IMR-90 (cell line): ENCODE results near the gene AJAP1. TPM values are rescaled to one million over a fixed set of nuclear protein-coding genes. Genes with fewer than 3 reads are reported as not detected.

Source experiments
- ATAC-seq: fragments of 200-7000 bp; cut with Tn5 transposase; 2 replicates; pipeline ENCODE4 v1.9.1; 2020; ENCODE audit warnings: low read depth, mild to moderate bottlenecking, moderate library complexity
- BruUV-seq: library from RNA; stranded (reverse); fragments of 400-500 nt; replicated peaks from 2 replicates; lab custom pipeline; 2021; lab: Mats Ljungman, UMichigan
- CTCF ChIA-PET: fragments of 300-600 bp; formaldehyde crosslinking; extraction: SDS; loops from one replicate; lab custom pipeline; 2021; ENCODE audit warnings: antibody characterized with exemption; lab: Yijun Ruan, JAX
- POLR2A ChIA-PET: fragments of 300-600 bp; sonication (Branson Sonifier 250); formaldehyde crosslinking; loops from one replicate; lab custom pipeline; 2022; ENCODE audit warnings: antibody characterized with exemption; ENCODE audit not compliant: unreplicated experiment; lab: Charles Lee
- DNase-seq: peaks from one replicate; pipeline ENCODE4 v3.0.0; 2013
- H2AFZ ChIP-seq: replicated peaks from 2 replicates; pipeline ENCODE3; 2013; ENCODE audit warnings: low read length, mild to moderate bottlenecking; ENCODE audit not compliant: poor library complexity
- H2AK5ac ChIP-seq: 2 replicates; pipeline ENCODE4 v1.6.1; 2013; ENCODE audit warnings: low read depth, low read length, inconsistent platforms
- H2AK9ac ChIP-seq: replicated peaks from 2 replicates; pipeline ENCODE3; 2013; ENCODE audit warnings: mild to moderate bottlenecking, low read depth, low read length, moderate library complexity; ENCODE audit not compliant: poor library complexity
- H2BK120ac ChIP-seq: 2 replicates; pipeline ENCODE4 v1.6.1; 2013; ENCODE audit warnings: low read depth, low read length, inconsistent platforms
- H2BK15ac ChIP-seq: 3 replicates; pipeline ENCODE4 v1.6.1; 2013; ENCODE audit warnings: low read depth, low read length, inconsistent platforms
- H2BK20ac ChIP-seq: 2 replicates; pipeline ENCODE4 v1.6.1; 2013; ENCODE audit warnings: low read depth, mild to moderate bottlenecking, inconsistent platforms, low read length, moderate library complexity
- H2BK5ac ChIP-seq: 2 replicates; pipeline ENCODE4 v1.6.1; 2013; ENCODE audit warnings: mild to moderate bottlenecking, low read depth, low read length, inconsistent platforms; ENCODE audit not compliant: poor library complexity, severe bottlenecking
- H3K14ac ChIP-seq: replicated peaks from 2 replicates; pipeline ENCODE4 v1.6.1; 2013; ENCODE audit warnings: low read depth, low read length, inconsistent platforms
- H3K18ac ChIP-seq: 2 replicates; pipeline ENCODE4 v1.6.1; 2013; ENCODE audit warnings: low read depth, low read length, control low read depth
- H3K23ac ChIP-seq: 2 replicates; pipeline ENCODE4 v1.6.1; 2013; ENCODE audit warnings: low read depth, low read length, inconsistent platforms
- H3K27ac ChIP-seq: 2 replicates; pipeline ENCODE4 v1.5.1; 2013; ENCODE audit warnings: mild to moderate bottlenecking, control low read depth, low read length; ENCODE audit not compliant: insufficient read depth
- H3K27me3 ChIP-seq: 2 replicates; pipeline ENCODE4 v1.6.1; 2013; ENCODE audit warnings: low read length; ENCODE audit not compliant: control insufficient read depth, insufficient read depth
- H3K36me3 ChIP-seq: 2 replicates; pipeline ENCODE4 v1.6.1; 2013; ENCODE audit warnings: low read length, mixed read lengths; ENCODE audit not compliant: control insufficient read depth, insufficient read depth
- H3K4ac ChIP-seq: 2 replicates; pipeline ENCODE4 v1.6.1; 2013; ENCODE audit warnings: low read depth, low read length, inconsistent platforms
- H3K4me1 ChIP-seq: 2 replicates; pipeline ENCODE4 v1.6.1; 2013; ENCODE audit warnings: low read length, mixed read lengths; ENCODE audit not compliant: control insufficient read depth, insufficient read depth
- H3K4me2 ChIP-seq: 2 replicates; pipeline ENCODE4 v1.6.1; 2013; ENCODE audit warnings: low read depth, mild to moderate bottlenecking, control low read depth, low read length, moderate library complexity
- H3K4me3 ChIP-seq: 2 replicates; pipeline ENCODE4 v1.5.1; 2013; ENCODE audit warnings: low read depth, mild to moderate bottlenecking, control low read depth, low read length, moderate library complexity; ENCODE audit not compliant: insufficient read depth
- H3K56ac ChIP-seq: 2 replicates; pipeline ENCODE4 v1.6.1; 2013; ENCODE audit warnings: low read length, inconsistent platforms; ENCODE audit not compliant: insufficient read depth; ENCODE audit errors: extremely low read depth
- H3K79me1 ChIP-seq, 2 experiments: 2 replicates each; pipeline ENCODE4 v1.6.1; 2013; ENCODE audit warnings: low read length in 2 of 2, inconsistent platforms in 1 of 2, low read depth in 1 of 2
- H3K9ac ChIP-seq: 2 replicates; pipeline ENCODE4 v1.6.1; 2013; ENCODE audit warnings: low read depth, low read length, control low read depth
- H3K9me1 ChIP-seq: 2 replicates; pipeline ENCODE4 v1.6.1; 2013; ENCODE audit warnings: low read length, inconsistent platforms; ENCODE audit not compliant: insufficient read depth
- H3K9me3 ChIP-seq: 2 replicates; pipeline ENCODE4 v1.6.1; 2013; ENCODE audit warnings: low read length; ENCODE audit not compliant: control insufficient read depth, insufficient read depth
- H4K20me1 ChIP-seq: 2 replicates; pipeline ENCODE4 v1.6.1; 2013; ENCODE audit warnings: low read length, inconsistent platforms; ENCODE audit not compliant: insufficient read depth
- H4K5ac ChIP-seq: 2 replicates; pipeline ENCODE4 v1.6.1; 2013; ENCODE audit warnings: mild to moderate bottlenecking, low read depth, low read length, control low read depth
- H4K8ac ChIP-seq, 2 experiments: 2 replicates each; pipeline ENCODE4 v1.6.1; 2013; ENCODE audit warnings: low read depth in 2 of 2, low read length in 2 of 2, control low read depth in 1 of 2, inconsistent platforms in 1 of 2
- H4K91ac ChIP-seq: 2 replicates; pipeline ENCODE4 v1.6.1; 2013; ENCODE audit warnings: low read depth, low read length, inconsistent platforms; ENCODE audit not compliant: insufficient read depth
- BHLHE40 ChIP-seq: fragments of 150-350 bp; IDR thresholded peaks from 2 replicates; pipeline ENCODE4 v1.6.1; 2016; ENCODE audit warnings: mild to moderate bottlenecking, low read depth, low read length
- CEBPB ChIP-seq: IDR thresholded peaks from 2 replicates; pipeline ENCODE4 v1.6.1; 2012; ENCODE audit warnings: low read depth, low read length, improper control_type of control experiment
- CHD1 ChIP-seq: IDR thresholded peaks from 2 replicates; pipeline ENCODE4 v1.6.1; 2012; ENCODE audit warnings: low read depth, low read length, improper control_type of control experiment
- FOS ChIP-seq: fragments of 150-350 bp; IDR thresholded peaks from 2 replicates; pipeline ENCODE4 v1.6.1; 2016; ENCODE audit warnings: low read depth, low read length
- MAFK ChIP-seq: IDR thresholded peaks from 2 replicates; pipeline ENCODE4 v1.6.1; 2012; ENCODE audit warnings: low read depth, low read length, improper control_type of control experiment
- MAZ ChIP-seq: IDR thresholded peaks from 2 replicates; pipeline ENCODE4 v1.6.1; 2012; ENCODE audit warnings: low read depth, mild to moderate bottlenecking, low read length, improper control_type of control experiment, moderate library complexity, borderline replicate concordance
- MXI1 ChIP-seq: IDR thresholded peaks from 2 replicates; pipeline ENCODE4 v1.6.1; 2012; ENCODE audit warnings: low read depth, mild to moderate bottlenecking, low read length, moderate library complexity, borderline replicate concordance
- NFE2L2 ChIP-seq: fragments of 150-350 bp; IDR thresholded peaks from 2 replicates; pipeline ENCODE4 v1.6.1; 2016; ENCODE audit warnings: low read depth, mild to moderate bottlenecking, low read length
- POLR2A ChIP-seq: IDR thresholded peaks from 2 replicates; pipeline ENCODE4 v1.6.1; 2012; ENCODE audit warnings: mild to moderate bottlenecking, low read depth, low read length
- RAD21 ChIP-seq: IDR thresholded peaks from 2 replicates; pipeline ENCODE4 v1.6.1; 2012; ENCODE audit warnings: low read length, improper control_type of control experiment
- RCOR1 ChIP-seq: IDR thresholded peaks from 2 replicates; pipeline ENCODE4 v1.6.1; 2012; ENCODE audit warnings: mild to moderate bottlenecking, low read length, improper control_type of control experiment; ENCODE audit not compliant: insufficient replicate concordance
- RFX5 ChIP-seq: IDR thresholded peaks from 2 replicates; pipeline ENCODE4 v1.8.0; 2012; ENCODE audit warnings: low read depth, mild to moderate bottlenecking, low read length, moderate library complexity
- SMC3 ChIP-seq: fragments of 150-350 bp; IDR thresholded peaks from 2 replicates; pipeline ENCODE4 v1.6.1; 2016; ENCODE audit warnings: low read depth, mild to moderate bottlenecking, antibody characterized with exemption, low read length, moderate library complexity
- WGBS, 2 experiments: methylation state at CpG; one replicate each; pipeline versions ENCODE4 v1.1.5 to v1.1.7; 2013; ENCODE audit warnings: missing lambda C conversion rate in 2 of 2; ENCODE audit not compliant: insufficient read length in 1 of 2; ENCODE audit errors: extremely low coverage in 2 of 2; 5-methylcytosine and 5-hydroxymethylcytosine counted together
- dilution Hi-C: fragments of 300-500 bp; cut with HindIII; formaldehyde crosslinking; loops from one replicate; pipeline ENCODE4 v1.14.3; 2018; ENCODE audit warnings: low sequenced_read_pairs; ENCODE audit not compliant: unreplicated experiment
- in situ Hi-C: fragments of 300-500 bp; cut with MboI; formaldehyde crosslinking; loops from 3 replicates; pipeline ENCODE4 v1.14.3; 2019; ENCODE audit warnings: low sequenced_read_pairs, inconsistent platforms, mixed read lengths
- intact Hi-C: fragments of 100-400 bp; cut with micrococcal nuclease; formaldehyde crosslinking; loops from 2 replicates; pipeline ENCODE4 v1.10.0; 2022
- polyA plus RNA-seq, 3 experiments: library from polyadenylated mRNA; depleted of rRNA; stranded (reverse); fragments of >200 nt; gene quantifications; 2 replicates each; pipeline ENCODE4 v1.2.3, GENCODE V29; 2012; ENCODE audit warnings: low replicate concordance in 1 of 3
- total RNA-seq: library from RNA; depleted of rRNA; stranded (reverse); fragments of >200 nt; gene quantifications from 2 replicates; pipeline ENCODE4 v1.2.3, GENCODE V29; 2012
- TF ChIP-seq, protein P1 (sequence below): conservative IDR thresholded peaks from 2 replicates; pipeline ENCODE4 v1.5.1; 2012; ENCODE audit warnings: mild to moderate bottlenecking, low read depth, low read length, improper control_type of control experiment
- TF ChIP-seq, protein P2 (sequence below): fragments of 150-350 bp; IDR thresholded peaks from 2 replicates; pipeline ENCODE4 v1.6.1; 2016; ENCODE audit warnings: low read depth, mild to moderate bottlenecking, low read length, moderate library complexity, borderline replicate concordance
- TF ChIP-seq, protein P3 (sequence below): fragments of 150-350 bp; IDR thresholded peaks from 2 replicates; pipeline ENCODE4 v1.6.1; 2017; ENCODE audit warnings: mild to moderate bottlenecking, antibody characterized with exemption, low read length, low read depth

The AJAP1 gene
- total and polyA plus RNA-seq, 2 of the 4 experiments (the other 2 are of a cell fraction) = under 0.01 to 0.02 TPM

DNA sequence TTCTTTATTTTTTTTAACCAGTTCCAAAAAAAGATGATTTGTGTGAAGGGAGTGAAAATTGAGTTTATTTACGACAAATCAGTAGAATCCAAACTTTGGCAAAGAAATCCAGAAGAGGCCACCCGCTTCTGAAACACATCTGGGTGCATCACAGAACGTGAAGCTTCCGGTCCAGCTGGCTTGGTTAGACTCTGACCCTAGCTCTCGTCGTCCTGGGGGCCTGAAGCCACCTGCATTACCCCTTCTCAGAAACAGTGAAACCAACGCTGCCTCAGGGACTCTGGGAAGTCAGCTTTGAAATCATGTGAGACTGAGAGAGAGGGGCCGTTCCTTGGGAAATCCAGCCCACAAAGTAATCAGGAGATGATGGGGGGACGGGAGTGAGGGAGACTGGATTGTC is 21.8 kb downstream of the AJAP1 start:
- Histone ChIP-seq H4K20me1 (no peaks in the 10 kb centered on the region), H3K9me1 (no peaks in the 10 kb centered on the region), H3K27ac (no peak overlapping the region), H2BK5ac (no peak overlapping the region), H2AK5ac (no peak overlapping the region), H3K14ac (no peak overlapping the region), H3K9ac (no peak overlapping the region), H3K4me2 (no peak overlapping the region), H3K23ac (no peak overlapping the region), H2BK120ac (no peak overlapping the region), H3K4ac (no peak overlapping the region), H3K4me3 (no peak overlapping the region), H4K5ac (no peak overlapping the region), H3K9me3 (peaks cover 31% of the 10 kb centered on the region), H2AK9ac (no peak overlapping the region), H4K8ac (no peak overlapping the region), H2BK15ac (no peak overlapping the region), H3K36me3 (no peaks in the 10 kb centered on the region), H3K4me1 (no peaks in the 10 kb centered on the region), H3K18ac (no peak overlapping the region), H3K56ac (no peak overlapping the region), H4K91ac (no peak overlapping the region), H2BK20ac (no peak overlapping the region), H3K79me1 (no peaks in the 10 kb centered on the region), H2AFZ (no peak overlapping the region), H3K27me3 (no peaks in the 10 kb centered on the region)
- dilution Hi-C loops = no loop called here
- DNase-seq (no peak), ATAC-seq (no peak)
- intact Hi-C loops = no loop called here
- ChIA-PET POLR2A (no interaction called here), CTCF (no interaction called here)
- no peak for TF ChIP-seq RFX5
- no peak for TF ChIP-seq POLR2A
- TF ChIP-seq MAFK = no peak
- no peak for TF ChIP-seq CHD1
- TF ChIP-seq, protein P1, sequence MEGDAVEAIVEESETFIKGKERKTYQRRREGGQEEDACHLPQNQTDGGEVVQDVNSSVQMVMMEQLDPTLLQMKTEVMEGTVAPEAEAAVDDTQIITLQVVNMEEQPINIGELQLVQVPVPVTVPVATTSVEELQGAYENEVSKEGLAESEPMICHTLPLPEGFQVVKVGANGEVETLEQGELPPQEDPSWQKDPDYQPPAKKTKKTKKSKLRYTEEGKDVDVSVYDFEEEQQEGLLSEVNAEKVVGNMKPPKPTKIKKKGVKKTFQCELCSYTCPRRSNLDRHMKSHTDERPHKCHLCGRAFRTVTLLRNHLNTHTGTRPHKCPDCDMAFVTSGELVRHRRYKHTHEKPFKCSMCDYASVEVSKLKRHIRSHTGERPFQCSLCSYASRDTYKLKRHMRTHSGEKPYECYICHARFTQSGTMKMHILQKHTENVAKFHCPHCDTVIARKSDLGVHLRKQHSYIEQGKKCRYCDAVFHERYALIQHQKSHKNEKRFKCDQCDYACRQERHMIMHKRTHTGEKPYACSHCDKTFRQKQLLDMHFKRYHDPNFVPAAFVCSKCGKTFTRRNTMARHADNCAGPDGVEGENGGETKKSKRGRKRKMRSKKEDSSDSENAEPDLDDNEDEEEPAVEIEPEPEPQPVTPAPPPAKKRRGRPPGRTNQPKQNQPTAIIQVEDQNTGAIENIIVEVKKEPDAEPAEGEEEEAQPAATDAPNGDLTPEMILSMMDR = no peak
- TF ChIP-seq, protein P2, sequence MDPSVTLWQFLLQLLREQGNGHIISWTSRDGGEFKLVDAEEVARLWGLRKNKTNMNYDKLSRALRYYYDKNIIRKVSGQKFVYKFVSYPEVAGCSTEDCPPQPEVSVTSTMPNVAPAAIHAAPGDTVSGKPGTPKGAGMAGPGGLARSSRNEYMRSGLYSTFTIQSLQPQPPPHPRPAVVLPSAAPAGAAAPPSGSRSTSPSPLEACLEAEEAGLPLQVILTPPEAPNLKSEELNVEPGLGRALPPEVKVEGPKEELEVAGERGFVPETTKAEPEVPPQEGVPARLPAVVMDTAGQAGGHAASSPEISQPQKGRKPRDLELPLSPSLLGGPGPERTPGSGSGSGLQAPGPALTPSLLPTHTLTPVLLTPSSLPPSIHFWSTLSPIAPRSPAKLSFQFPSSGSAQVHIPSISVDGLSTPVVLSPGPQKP = no peak
- no peak for TF ChIP-seq MAZ
- no peak for TF ChIP-seq FOS
- TF ChIP-seq CEBPB = no peak
- no peak for TF ChIP-seq MXI1
- TF ChIP-seq BHLHE40 = no peak
- no peak for TF ChIP-seq RAD21
- no peak for TF ChIP-seq RCOR1
- TF ChIP-seq, protein P3, sequence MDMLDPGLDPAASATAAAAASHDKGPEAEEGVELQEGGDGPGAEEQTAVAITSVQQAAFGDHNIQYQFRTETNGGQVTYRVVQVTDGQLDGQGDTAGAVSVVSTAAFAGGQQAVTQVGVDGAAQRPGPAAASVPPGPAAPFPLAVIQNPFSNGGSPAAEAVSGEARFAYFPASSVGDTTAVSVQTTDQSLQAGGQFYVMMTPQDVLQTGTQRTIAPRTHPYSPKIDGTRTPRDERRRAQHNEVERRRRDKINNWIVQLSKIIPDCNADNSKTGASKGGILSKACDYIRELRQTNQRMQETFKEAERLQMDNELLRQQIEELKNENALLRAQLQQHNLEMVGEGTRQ = no peak
- no peak for TF ChIP-seq SMC3
- TF ChIP-seq NFE2L2 = no peak
- BruUV-seq = no TSS peak
- in situ Hi-C loops = no loop called here
- WGBS, 2 experiments = no CpG with 5 or more reads among the region's 9 CpGs
